NT2/D1 (cell line): ENCODE data around the gene CBX2.

Source experiments
- SUZ12 ChIP-seq: IDR thresholded peaks from 2 replicates; pipeline ENCODE4 v1.6.1; 2011; ENCODE audit not compliant: insufficient read length, insufficient read depth; ENCODE audit errors: extremely low read depth
- YY1 ChIP-seq: IDR thresholded peaks from 2 replicates; pipeline ENCODE4 v1.6.1; 2011; ENCODE audit not compliant: insufficient read length, insufficient read depth
- ZNF274 ChIP-seq: IDR thresholded peaks from 2 replicates; pipeline ENCODE4 v1.6.1; 2011; ENCODE audit warnings: mild to moderate bottlenecking, low read depth, low read length

DNA sequence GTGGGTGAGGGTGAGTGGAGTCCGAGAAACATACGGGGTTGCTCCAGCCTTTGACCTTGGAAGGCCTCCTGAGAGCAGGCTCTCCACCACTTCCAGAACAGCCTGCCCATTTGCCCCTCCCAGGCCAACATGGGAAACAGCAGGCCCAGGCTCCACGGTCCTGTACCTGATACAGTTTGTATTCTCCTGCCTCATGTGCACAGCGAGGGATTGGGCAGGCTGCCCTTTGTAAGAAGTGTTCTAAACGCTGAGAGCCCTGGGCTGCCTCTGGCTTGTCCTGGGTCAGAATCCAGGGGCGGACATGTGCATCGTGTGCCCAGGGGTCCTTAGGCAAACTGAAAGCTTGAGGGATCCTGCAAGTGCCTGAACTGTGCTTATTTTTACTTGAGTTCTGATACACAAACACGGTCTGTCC, 3.4 kb upstream of the CBX2 start:
- no peak for TF ChIP-seq SUZ12
- TF ChIP-seq ZNF274: no peak
- no peak for TF ChIP-seq YY1
